K562 (cell line): ENCODE results near the gene KCTD21. TPM values are rescaled to one million over a fixed set of nuclear protein-coding genes. Genes with fewer than 3 reads are reported as not detected.
A peak's percentile ranks its signal among the peaks of the same experiment; 100 is the strongest.

Experiments
- ATAC-seq: fragments of 200-7000 bp; cut with Tn5 transposase; 3 replicates; pipeline ENCODE4 v1.9.1; 2020; ENCODE audit warnings: moderate library complexity
- BruUV-seq: library from RNA; stranded (reverse); fragments of 400-500 nt; replicated peaks from 2 replicates; lab custom pipeline; 2021; lab: Mats Ljungman, UMichigan
- CTCF ChIA-PET: fragments of 300-600 bp; formaldehyde crosslinking; extraction: SDS; loops from one replicate; lab custom pipeline; 2021; ENCODE audit warnings: low intra/inter-chr PET ratio; lab: Yijun Ruan, JAX
- POLR2A ChIA-PET: fragments of 300-600, 350-650 bp; sonication (Branson Sonifier 250); formaldehyde crosslinking; extraction: SDS; loops from one replicate; lab custom pipeline; 2021; ENCODE audit warnings: antibody characterized with exemption, inconsistent platforms; lab: Yijun Ruan, JAX
- DNase-seq, 4 experiments: peaks; one replicate each; pipeline versions ENCODE4 v3.0.0 to v3.0.0-alpha.2; 2011 to 2018; ENCODE audit warnings: low spot score in 3 of 4, mixed read lengths in 3 of 4; ENCODE audit errors: extremely low read depth in 1 of 4
- FAIRE-seq: peaks from 2 replicates; lab custom pipeline; 2011; peaks lifted over from hg19 to GRCh38; lab: Jason Lieb, UNC
- H2AFZ ChIP-seq: 2 replicates; pipeline ENCODE4 v1.6.0; 2011; ENCODE audit warnings: low read depth, low read length, control low read depth, inconsistent platforms
- H3K27ac ChIP-seq: fragments of 200-600 bp; 3 replicates; pipeline ENCODE4 v1.8.0; 2011; ENCODE audit warnings: low read depth, mild to moderate bottlenecking, control low read depth, inconsistent platforms, low read length, moderate library complexity, mixed read lengths; ENCODE audit errors: extremely low read depth
- H3K27me3 ChIP-seq, 2 experiments: fragments of 300-600 bp in 1 of 2; 2 replicates in 1 of 2; 3 replicates in 1 of 2; pipeline versions ENCODE4 v1.6.0 to v1.8.0; 2011; ENCODE audit warnings: inconsistent platforms in 2 of 2, low read length in 2 of 2, mild to moderate bottlenecking in 1 of 2, mixed read lengths in 1 of 2, moderate library complexity in 1 of 2; ENCODE audit not compliant: control insufficient read depth in 2 of 2, insufficient read depth in 2 of 2
- H3K36me3 ChIP-seq: fragments of 300-600 bp; 3 replicates; pipeline ENCODE4 v1.8.0; 2011; ENCODE audit warnings: mild to moderate bottlenecking, low read length, inconsistent platforms; ENCODE audit not compliant: control insufficient read depth, insufficient read depth
- H3K4me1 ChIP-seq, 2 experiments: fragments of 200-600 bp in 1 of 2; replicated peaks in 1 of 2; 2 replicates in 1 of 2; 3 replicates in 1 of 2; pipeline versions ENCODE4 v1.5.1 to v1.8.0; 2011; ENCODE audit warnings: inconsistent platforms in 2 of 2, low read length in 2 of 2, mild to moderate bottlenecking in 1 of 2, mixed read lengths in 1 of 2, moderate library complexity in 1 of 2; ENCODE audit not compliant: control insufficient read depth in 2 of 2, insufficient read depth in 2 of 2
- H3K4me2 ChIP-seq: 2 replicates; pipeline ENCODE4 v1.6.1; 2011; ENCODE audit warnings: low read length, control low read depth, inconsistent platforms, mixed read lengths; ENCODE audit not compliant: insufficient read depth
- H3K4me3 ChIP-seq: fragments of 200-600 bp; sonication (generic), shearing (Covaris generic); 2 replicates; pipeline ENCODE4 v1.5.1; 2016; ENCODE audit warnings: control low read depth, inconsistent platforms
- H3K79me2 ChIP-seq: fragments of 200-600 bp; 3 replicates; pipeline ENCODE4 v1.8.0; 2011; ENCODE audit warnings: low read length, inconsistent platforms; ENCODE audit not compliant: control insufficient read depth, insufficient read depth
- H3K9ac ChIP-seq, 2 experiments: 2 replicates each; pipeline versions ENCODE4 v1.6.0 to v1.6.1; 2011; ENCODE audit warnings: low read depth in 2 of 2, low read length in 2 of 2, control low read depth in 1 of 2, inconsistent platforms in 1 of 2, mild to moderate bottlenecking in 1 of 2, mixed read lengths in 1 of 2; ENCODE audit not compliant: insufficient read depth in 1 of 2
- H3K9me1 ChIP-seq: one replicate; pipeline ENCODE4 v1.6.0; 2011; ENCODE audit warnings: inconsistent platforms, mild to moderate bottlenecking, low read length, moderate library complexity; ENCODE audit not compliant: control insufficient read depth, insufficient read depth
- H3K9me3 ChIP-seq: replicated peaks from 2 replicates; pipeline ENCODE4 v1.5.1; 2011; ENCODE audit warnings: low read depth, low read length, inconsistent platforms; ENCODE audit not compliant: control insufficient read depth, insufficient read depth
- H4K20me1 ChIP-seq: replicated peaks from 2 replicates; pipeline ENCODE4 v1.6.1; 2011; ENCODE audit warnings: low read length, inconsistent platforms, mixed read lengths; ENCODE audit not compliant: control insufficient read depth, insufficient read depth
- ATF7 ChIP-seq: fragments of 450-650 bp; IDR thresholded peaks from 2 replicates; pipeline ENCODE4 v1.7.1; 2014; ENCODE audit warnings: mild to moderate bottlenecking, moderate library complexity
- CEBPG ChIP-seq, 3 experiments: fragments of 200-800 bp in 1 of 3; sonication (Bioruptor generic) in 1 of 3; sonication (generic) in 1 of 3; formaldehyde crosslinking in 1 of 3; IDR thresholded peaks in 2 of 3; conservative IDR thresholded peaks in 1 of 3; 2 replicates each; pipeline versions ENCODE4 v1.6.1 to v1.8.0; 2016 to 2022; ENCODE audit warnings: missing compliant biosample characterization in 2 of 3, missing genetic modification characterization in 2 of 3, mild to moderate bottlenecking in 1 of 3, missing genetic modification reagents in 1 of 3
- KAT8 ChIP-seq: fragments of 450-650 bp; IDR thresholded peaks from 2 replicates; pipeline ENCODE4 v1.6.1; 2016; ENCODE audit warnings: low read depth, mild to moderate bottlenecking
- MAFF ChIP-seq: IDR thresholded peaks from 2 replicates; pipeline ENCODE4 v1.6.1; 2012; ENCODE audit warnings: low read length, improper control_type of control experiment
- MAFK ChIP-seq: IDR thresholded peaks from 2 replicates; pipeline ENCODE4 v1.6.1; 2011; ENCODE audit warnings: low read length, improper control_type of control experiment
- NFE2L1 ChIP-seq: fragments of 450-650 bp; IDR thresholded peaks from 2 replicates; pipeline ENCODE4 v1.6.1; 2016; ENCODE audit warnings: missing genetic modification characterization, low read depth, mild to moderate bottlenecking, missing compliant biosample characterization, moderate library complexity, borderline replicate concordance
- NR2C1 ChIP-seq, 2 experiments: fragments of 450-650 bp; IDR thresholded peaks; 2 replicates each; pipeline ENCODE4 v1.6.1; 2017; ENCODE audit warnings: mild to moderate bottlenecking in 2 of 2, antibody characterized with exemption in 1 of 2, inconsistent platforms in 1 of 2, missing compliant biosample characterization in 1 of 2, missing genetic modification characterization in 1 of 2
- TEAD4 ChIP-seq, 2 experiments: sonication (generic) in 1 of 2; formaldehyde crosslinking in 1 of 2; IDR thresholded peaks; 2 replicates each; pipeline versions ENCODE4 v1.6.1 to v1.8.0; 2012 to 2022; ENCODE audit warnings: borderline replicate concordance in 1 of 2, inconsistent platforms in 1 of 2, low read length in 1 of 2, mild to moderate bottlenecking in 1 of 2, missing genetic modification reagents in 1 of 2
- ZNF175 ChIP-seq: fragments of 200-800 bp; sonication (Bioruptor generic); IDR thresholded peaks from 2 replicates; pipeline ENCODE4 v1.6.1; 2016; ENCODE audit warnings: low read depth, mild to moderate bottlenecking, missing genetic modification characterization, missing compliant biosample characterization
- ZNF316 ChIP-seq: fragments of 450-650 bp; IDR thresholded peaks from 2 replicates; pipeline ENCODE4 v1.6.1; 2016
- WGBS: fragments of 100-300 bp; shearing (Covaris generic); methylation state at CpG from one replicate; pipeline ENCODE4 v1.1.6; 2016; ENCODE audit warnings: low coverage, mixed read lengths; ENCODE audit not compliant: insufficient coverage; ENCODE audit errors: missing lambda C conversion rate; 5-methylcytosine and 5-hydroxymethylcytosine counted together
- in situ Hi-C: fragments of 300-500 bp; cut with MboI; formaldehyde crosslinking; loops from 4 replicates; pipeline ENCODE4 v1.15.0; 2018; ENCODE audit warnings: inconsistent platforms, mixed read lengths
- intact Hi-C: fragments of 100-400 bp; cut with micrococcal nuclease; formaldehyde crosslinking; loops from 2 replicates; pipeline ENCODE4 v1.14.2; 2022
- polyA plus RNA-seq, 8 experiments: library from polyadenylated mRNA; depleted of rRNA in 4 of 8; stranded (reverse) in 5 of 8; unstranded in 3 of 8; fragments of >200 nt; fragmentation: Nextera tagmentation in 2 of 8; fragmentation: Illumina TruSeq in 1 of 8; extraction: Ambion mirVana in 2 of 8; extraction: Trizol in 1 of 8; gene quantifications; 2 replicates each; pipeline versions ENCODE4 v1.2.1 to v1.2.3, GENCODE V29; 2011 to 2014; ENCODE audit warnings: inconsistent platforms in 1 of 8, missing spikeins in 1 of 8
- total RNA-seq, 7 experiments: library from RNA; depleted of rRNA in 6 of 7; stranded (reverse); fragments of >200 nt in 6 of 7; fragmentation: Illumina TruSeq in 2 of 7; extraction: Trizol in 2 of 7; gene quantifications; 2 replicates each; pipeline versions ENCODE4 v1.2.1 to v1.2.3, GENCODE V29; 2011 to 2021; ENCODE audit warnings: low replicate concordance in 1 of 7
- TF ChIP-seq, protein P1 (sequence below), 3 experiments: fragments of 200-800 bp in 1 of 3; sonication (Bioruptor generic) in 1 of 3; sonication (generic) in 1 of 3; formaldehyde crosslinking in 1 of 3; IDR thresholded peaks; 2 replicates each; pipeline versions ENCODE4 v1.6.1 to v1.8.0; 2016 to 2022; ENCODE audit warnings: mild to moderate bottlenecking in 2 of 3, missing compliant biosample characterization in 2 of 3, missing genetic modification characterization in 2 of 3, missing genetic modification reagents in 1 of 3
- TF ChIP-seq, protein P2 (sequence below): fragments of 450-650 bp; IDR thresholded peaks from 2 replicates; pipeline ENCODE4 v1.6.1; 2016; ENCODE audit warnings: mild to moderate bottlenecking
- TF ChIP-seq, protein P3 (sequence below): sonication (generic); formaldehyde crosslinking; IDR thresholded peaks from 2 replicates; pipeline ENCODE4 v1.8.1; 2023; ENCODE audit warnings: mild to moderate bottlenecking, missing genetic modification reagents
- TF ChIP-seq, protein P4 (sequence below): sonication (generic); formaldehyde crosslinking; IDR thresholded peaks from 2 replicates; pipeline ENCODE4 v1.8.1; 2022; ENCODE audit warnings: missing genetic modification reagents

KCTD21 gene
- total and polyA plus RNA-seq, 9 of the 15 experiments (the other 6 are each of a cell fraction or from before 2014, with no cell fraction given), result 0.34 to 5.4 (median 1.9) TPM

DNA sequence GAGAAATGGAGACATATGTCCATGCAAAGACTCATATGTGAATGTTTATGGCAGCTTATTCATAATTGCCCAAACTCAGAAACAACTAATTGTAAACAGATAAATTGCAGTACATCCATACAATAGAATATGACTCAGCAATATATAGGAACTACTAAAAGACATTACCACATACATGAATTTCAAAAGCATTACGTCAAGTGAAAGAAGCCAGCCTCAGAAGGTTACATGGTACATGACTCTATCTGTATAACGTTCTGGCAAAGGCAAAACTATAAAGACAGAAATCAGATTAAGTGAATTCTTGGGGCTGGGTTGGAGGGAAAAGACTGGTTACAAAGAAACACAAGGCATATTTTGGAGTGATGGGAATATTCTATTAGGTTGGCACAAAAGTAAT, 7.2 kb downstream of the KCTD21 start (continued):
- TF ChIP-seq NFE2L1, result peak; percentile 87
- peak; percentile 59 for TF ChIP-seq ATF7
- peak; percentile 88 for TF ChIP-seq MAFF
- TF ChIP-seq CEBPG (CRISPR knock-in tag; IDR thresholded peaks at IDR 0.05), result no peak
- peak in 1 of 2 experiments; percentile 29; a peak in 1 of 4 replicates for TF ChIP-seq CEBPG (tag; conservative IDR thresholded peaks at IDR 0.05 in 1 of 2, IDR thresholded peaks at IDR 0.05 in 1 of 2)
- no peak for TF ChIP-seq NR2C1 (IDR thresholded peaks at IDR 0.05)
- TF ChIP-seq NR2C1 (tag; IDR thresholded peaks at IDR 0.05), result no peak
- peak; percentile 97 for TF ChIP-seq ZNF316
- TF ChIP-seq MAFK, result peak; percentile 80

DNA sequence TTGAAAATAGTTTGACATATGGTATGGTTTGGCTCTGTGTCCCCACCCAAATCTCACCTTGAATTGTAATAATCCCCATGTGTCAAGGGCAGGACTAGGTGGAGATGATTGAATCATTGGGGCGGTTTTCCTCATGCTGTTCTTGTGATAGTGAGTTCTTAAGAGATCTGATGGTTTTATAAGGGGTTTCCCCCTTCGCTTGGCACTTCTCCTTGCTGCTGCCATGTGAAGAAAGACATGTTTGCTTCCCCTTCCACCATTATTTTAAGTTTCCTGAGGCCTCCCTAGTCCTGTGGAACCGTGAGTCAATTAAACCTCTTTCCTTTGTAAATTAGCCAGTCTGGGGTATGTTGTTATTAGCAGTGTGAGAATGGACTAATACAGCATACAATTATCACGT, 7.7 kb downstream of the KCTD21 start:
- Histone ChIP-seq H3K36me3 (no peaks in the 10 kb centered on the region; the same call in 2 of the 3 replicates), H3K4me2 (no peak overlapping the region), H3K4me3 (no peak overlapping the region), H4K20me1 (no peaks in the 10 kb centered on the region), H3K27ac (no peak overlapping the region), H3K79me2 (no peaks in the 10 kb centered on the region), H3K9me1 (no peaks in the 10 kb centered on the region), H3K9ac (no peak overlapping the region), H3K4me1 (peaks cover 5 to 15% of the 10 kb centered on the region in 2 experiments; a peak in 4 of 5 replicates), H3K27me3 (no peaks in the 10 kb centered on the region), H3K9me3 (no peaks in the 10 kb centered on the region), H2AFZ (no peak overlapping the region)
- FAIRE-seq (no peak), DNase-seq (no peak), ATAC-seq (no peak)
- WGBS, result 60% methylated on average over 4 of the region's 4 CpGs
- ChIA-PET POLR2A (interaction anchor here (0.6 kb wide), 1 partner anchor 13 kb away, joined by 3 read pairs; no protein-coding TSS in a partner anchor), CTCF (no interaction called here)
- no TSS peak for BruUV-seq
- in situ Hi-C loops (no loop called here), intact Hi-C loops (no loop called here)
- TF ChIP-seq, protein P1, sequence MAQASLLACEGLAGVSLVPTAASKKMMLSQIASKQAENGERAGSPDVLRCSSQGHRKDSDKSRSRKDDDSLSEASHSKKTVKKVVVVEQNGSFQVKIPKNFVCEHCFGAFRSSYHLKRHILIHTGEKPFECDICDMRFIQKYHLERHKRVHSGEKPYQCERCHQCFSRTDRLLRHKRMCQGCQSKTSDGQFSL (CRISPR knock-in tag; IDR thresholded peaks at IDR 0.05), result no peak
- TF ChIP-seq, protein P1 (tag; IDR thresholded peaks at IDR 0.05), result no peak
- no peak for TF ChIP-seq KAT8
- TF ChIP-seq, protein P2, sequence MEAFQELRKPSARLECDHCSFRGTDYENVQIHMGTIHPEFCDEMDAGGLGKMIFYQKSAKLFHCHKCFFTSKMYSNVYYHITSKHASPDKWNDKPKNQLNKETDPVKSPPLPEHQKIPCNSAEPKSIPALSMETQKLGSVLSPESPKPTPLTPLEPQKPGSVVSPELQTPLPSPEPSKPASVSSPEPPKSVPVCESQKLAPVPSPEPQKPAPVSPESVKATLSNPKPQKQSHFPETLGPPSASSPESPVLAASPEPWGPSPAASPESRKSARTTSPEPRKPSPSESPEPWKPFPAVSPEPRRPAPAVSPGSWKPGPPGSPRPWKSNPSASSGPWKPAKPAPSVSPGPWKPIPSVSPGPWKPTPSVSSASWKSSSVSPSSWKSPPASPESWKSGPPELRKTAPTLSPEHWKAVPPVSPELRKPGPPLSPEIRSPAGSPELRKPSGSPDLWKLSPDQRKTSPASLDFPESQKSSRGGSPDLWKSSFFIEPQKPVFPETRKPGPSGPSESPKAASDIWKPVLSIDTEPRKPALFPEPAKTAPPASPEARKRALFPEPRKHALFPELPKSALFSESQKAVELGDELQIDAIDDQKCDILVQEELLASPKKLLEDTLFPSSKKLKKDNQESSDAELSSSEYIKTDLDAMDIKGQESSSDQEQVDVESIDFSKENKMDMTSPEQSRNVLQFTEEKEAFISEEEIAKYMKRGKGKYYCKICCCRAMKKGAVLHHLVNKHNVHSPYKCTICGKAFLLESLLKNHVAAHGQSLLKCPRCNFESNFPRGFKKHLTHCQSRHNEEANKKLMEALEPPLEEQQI, result no peak
- TF ChIP-seq, protein P3, sequence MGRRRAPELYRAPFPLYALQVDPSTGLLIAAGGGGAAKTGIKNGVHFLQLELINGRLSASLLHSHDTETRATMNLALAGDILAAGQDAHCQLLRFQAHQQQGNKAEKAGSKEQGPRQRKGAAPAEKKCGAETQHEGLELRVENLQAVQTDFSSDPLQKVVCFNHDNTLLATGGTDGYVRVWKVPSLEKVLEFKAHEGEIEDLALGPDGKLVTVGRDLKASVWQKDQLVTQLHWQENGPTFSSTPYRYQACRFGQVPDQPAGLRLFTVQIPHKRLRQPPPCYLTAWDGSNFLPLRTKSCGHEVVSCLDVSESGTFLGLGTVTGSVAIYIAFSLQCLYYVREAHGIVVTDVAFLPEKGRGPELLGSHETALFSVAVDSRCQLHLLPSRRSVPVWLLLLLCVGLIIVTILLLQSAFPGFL (CRISPR knock-in tag), result no peak
- no peak for TF ChIP-seq TEAD4 (IDR thresholded peaks at IDR 0.05; ENCODE audit: low read length)
- no peak for TF ChIP-seq TEAD4 (CRISPR knock-in tag; IDR thresholded peaks at IDR 0.05; ENCODE audit: borderline replicate concordance)
- TF ChIP-seq ZNF175 (CRISPR knock-in tag), result no peak
- TF ChIP-seq, protein P4, sequence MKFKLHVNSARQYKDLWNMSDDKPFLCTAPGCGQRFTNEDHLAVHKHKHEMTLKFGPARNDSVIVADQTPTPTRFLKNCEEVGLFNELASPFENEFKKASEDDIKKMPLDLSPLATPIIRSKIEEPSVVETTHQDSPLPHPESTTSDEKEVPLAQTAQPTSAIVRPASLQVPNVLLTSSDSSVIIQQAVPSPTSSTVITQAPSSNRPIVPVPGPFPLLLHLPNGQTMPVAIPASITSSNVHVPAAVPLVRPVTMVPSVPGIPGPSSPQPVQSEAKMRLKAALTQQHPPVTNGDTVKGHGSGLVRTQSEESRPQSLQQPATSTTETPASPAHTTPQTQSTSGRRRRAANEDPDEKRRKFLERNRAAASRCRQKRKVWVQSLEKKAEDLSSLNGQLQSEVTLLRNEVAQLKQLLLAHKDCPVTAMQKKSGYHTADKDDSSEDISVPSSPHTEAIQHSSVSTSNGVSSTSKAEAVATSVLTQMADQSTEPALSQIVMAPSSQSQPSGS (CRISPR knock-in tag), result no peak
